Measurements from ENCODE around the gene SPACA9.

The SPACA9 gene

GRCh38 chr9:132905726-132906125 is 27.0 kb downstream of the SPACA9 start:
- Histone ChIP-seq H3K4me3 (no peak overlapping the region), H3K27ac (no peak overlapping the region), H3K9ac (ENCODE audit: insufficient read length) (no peak overlapping the region), H3K9me3 (ENCODE audit: low read depth, low read length) (no peaks in the 10 kb centered on the region), H3K36me3 (ENCODE audit: insufficient read depth, low read length) (peaks cover 37% of the 10 kb centered on the region)
- TF ChIP-seq FOXP2 (optimal IDR thresholded peaks at IDR 0.05; ENCODE audit: control extremely low read depth, extremely low read length, insufficient read depth), result no peak
- no peak for TF ChIP-seq POLR2AphosphoS5 (IDR thresholded peaks at IDR 0.05; ENCODE audit: borderline replicate concordance, low read depth, low read length)
- no peak for TF ChIP-seq EZH2 (IDR thresholded peaks at IDR 0.05)
- no peak for DNase-seq (ENCODE audit: low read depth, low spot score)

- Histone ChIP-seq H3K4me3 (no peak overlapping the region), H3K9me3 (ENCODE audit: low read depth, low read length) (no peaks in the 10 kb centered on the region), H3K27ac (no peak overlapping the region), H3K9ac (ENCODE audit: insufficient read length) (no peak overlapping the region), H3K36me3 (ENCODE audit: insufficient read depth, low read length) (peaks cover 44% of the 10 kb centered on the region)
- DNase-seq (ENCODE audit: low read depth, low spot score), result no peak
- TF ChIP-seq EZH2 (IDR thresholded peaks at IDR 0.05) (no peak), FOXP2 (optimal IDR thresholded peaks at IDR 0.05; ENCODE audit: control extremely low read depth, extremely low read length, insufficient read depth) (no peak), POLR2AphosphoS5 (IDR thresholded peaks at IDR 0.05; ENCODE audit: borderline replicate concordance, low read depth, low read length) (no peak)
Observed at GRCh38 chr9:132908635-132909034, 29.9 kb downstream of the SPACA9 start.

GRCh38 chr9:132909311-132909710 is 30.6 kb downstream of the SPACA9 start:
- Histone ChIP-seq H3K36me3 (ENCODE audit: insufficient read depth, low read length) (peaks cover 38% of the 10 kb centered on the region), H3K27ac (no peak overlapping the region), H3K9me3 (ENCODE audit: low read depth, low read length) (no peaks in the 10 kb centered on the region), H3K9ac (ENCODE audit: insufficient read length) (no peak overlapping the region), H3K4me3 (no peak overlapping the region)
- TF ChIP-seq POLR2AphosphoS5 (IDR thresholded peaks at IDR 0.05; ENCODE audit: borderline replicate concordance, low read depth, low read length) (no peak), FOXP2 (optimal IDR thresholded peaks at IDR 0.05; ENCODE audit: control extremely low read depth, extremely low read length, insufficient read depth) (no peak)
- no peak for DNase-seq (ENCODE audit: low read depth, low spot score)

DNA sequence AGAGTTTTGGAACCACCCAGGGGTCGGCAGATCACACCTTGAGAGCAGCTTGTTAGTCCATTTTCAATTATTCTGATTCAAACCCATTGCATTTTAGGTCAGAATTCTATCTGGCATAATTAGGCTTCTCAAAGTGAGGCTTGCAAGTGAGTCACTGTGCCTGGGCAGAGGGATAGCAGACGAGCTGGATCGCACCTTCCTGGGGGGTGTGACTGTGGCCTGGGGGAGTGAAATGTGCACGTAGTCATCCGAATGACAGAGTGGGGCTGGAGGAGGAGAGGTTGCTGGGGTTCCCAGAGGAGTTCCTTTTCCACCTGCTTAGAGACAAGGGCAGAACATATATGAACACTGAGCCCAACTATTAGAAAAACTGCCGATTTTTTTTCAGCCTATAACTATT is 31.7 kb downstream of the SPACA9 start:
- Histone ChIP-seq H3K4me3 (no peak overlapping the region), H3K9me3 (ENCODE audit: low read depth, low read length) (no peaks in the 10 kb centered on the region), H3K9ac (ENCODE audit: insufficient read length) (no peak overlapping the region), H3K36me3 (ENCODE audit: insufficient read depth, low read length) (peaks cover 33% of the 10 kb centered on the region), H3K27ac (no peak overlapping the region)
- DNase-seq (ENCODE audit: low read depth, low spot score), result no peak
- TF ChIP-seq EZH2 (IDR thresholded peaks at IDR 0.05), result no peak
- TF ChIP-seq POLR2AphosphoS5 (IDR thresholded peaks at IDR 0.05; ENCODE audit: borderline replicate concordance, low read depth, low read length), result no peak
- TF ChIP-seq FOXP2 (optimal IDR thresholded peaks at IDR 0.05; ENCODE audit: control extremely low read depth, extremely low read length, insufficient read depth), result no peak

- Histone ChIP-seq H3K27ac (no peak overlapping the region), H3K9ac (ENCODE audit: insufficient read length) (no peak overlapping the region), H3K4me3 (no peak overlapping the region), H3K9me3 (ENCODE audit: low read depth, low read length) (no peaks in the 10 kb centered on the region), H3K36me3 (ENCODE audit: insufficient read depth, low read length) (peaks cover 38% of the 10 kb centered on the region)
- TF ChIP-seq FOXP2 (optimal IDR thresholded peaks at IDR 0.05; ENCODE audit: control extremely low read depth, extremely low read length, insufficient read depth), result no peak
- no peak for TF ChIP-seq POLR2AphosphoS5 (IDR thresholded peaks at IDR 0.05; ENCODE audit: borderline replicate concordance, low read depth, low read length)
- TF ChIP-seq EZH2 (IDR thresholded peaks at IDR 0.05), result no peak
- DNase-seq (ENCODE audit: low read depth, low spot score), result no peak
Observed at GRCh38 chr9:132912131-132912530, 33.4 kb downstream of the SPACA9 start.

- no peak overlapping the region for H3K4me3 ChIP-seq
- DNase-seq (ENCODE audit: low read depth, low spot score), result no peak
- no peak overlapping the region for H3K9ac ChIP-seq (ENCODE audit: insufficient read length)
- peaks cover 45% of the 10 kb centered on the region for H3K36me3 ChIP-seq (ENCODE audit: insufficient read depth, low read length)
- no peak overlapping the region for H3K27ac ChIP-seq
- no peaks in the 10 kb centered on the region for H3K9me3 ChIP-seq (ENCODE audit: low read depth, low read length)
- TF ChIP-seq POLR2AphosphoS5 (IDR thresholded peaks at IDR 0.05; ENCODE audit: borderline replicate concordance, low read depth, low read length) (no peak), FOXP2 (optimal IDR thresholded peaks at IDR 0.05; ENCODE audit: control extremely low read depth, extremely low read length, insufficient read depth) (no peak), EZH2 (IDR thresholded peaks at IDR 0.05) (no peak)
Observed at GRCh38 chr9:132914924-132915323, 36.2 kb downstream of the SPACA9 start.

DNA sequence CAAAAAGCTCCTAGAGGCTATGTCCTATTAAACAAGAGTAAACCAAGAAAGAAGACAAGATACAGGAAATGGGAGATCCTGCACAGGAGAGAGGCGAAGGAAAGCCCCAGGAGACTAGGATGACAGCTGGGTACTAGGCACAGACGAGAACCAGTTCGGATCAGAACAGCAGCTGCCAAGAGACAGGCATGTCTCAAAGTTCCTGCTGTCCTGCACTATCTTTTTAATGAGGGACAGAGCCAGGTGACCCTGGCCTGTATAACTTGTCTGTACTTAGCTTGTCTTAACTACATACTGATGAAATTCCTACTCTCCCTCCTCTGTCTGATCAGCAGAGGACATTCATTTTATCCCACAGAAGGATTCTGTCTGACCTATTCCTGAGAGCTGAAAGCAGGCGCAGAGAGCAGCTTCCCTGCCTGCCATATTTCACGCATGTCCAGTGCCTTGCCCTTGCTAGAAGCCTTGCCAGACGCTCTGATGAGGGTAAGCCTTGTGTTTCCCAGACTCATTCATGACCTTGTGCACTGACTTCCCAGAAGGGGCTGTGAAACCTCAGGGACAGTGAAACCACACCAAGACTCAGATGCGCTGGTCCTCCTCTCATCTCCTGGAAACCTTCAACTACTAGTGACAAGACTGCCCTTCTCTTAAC is 41.0 kb downstream of the SPACA9 start:
- Histone ChIP-seq H3K27ac (no peak overlapping the region), H3K36me3 (ENCODE audit: insufficient read depth, low read length) (peaks cover 59% of the 10 kb centered on the region), H3K9me3 (ENCODE audit: low read depth, low read length) (no peaks in the 10 kb centered on the region), H3K9ac (ENCODE audit: insufficient read length) (no peak overlapping the region), H3K4me3 (no peak overlapping the region)
- no peak for DNase-seq (ENCODE audit: low read depth, low spot score)
- no peak for TF ChIP-seq EZH2 (IDR thresholded peaks at IDR 0.05)
- TF ChIP-seq FOXP2 (optimal IDR thresholded peaks at IDR 0.05; ENCODE audit: control extremely low read depth, extremely low read length, insufficient read depth), result no peak
- no peak for TF ChIP-seq POLR2AphosphoS5 (IDR thresholded peaks at IDR 0.05; ENCODE audit: borderline replicate concordance, low read depth, low read length)

DNA sequence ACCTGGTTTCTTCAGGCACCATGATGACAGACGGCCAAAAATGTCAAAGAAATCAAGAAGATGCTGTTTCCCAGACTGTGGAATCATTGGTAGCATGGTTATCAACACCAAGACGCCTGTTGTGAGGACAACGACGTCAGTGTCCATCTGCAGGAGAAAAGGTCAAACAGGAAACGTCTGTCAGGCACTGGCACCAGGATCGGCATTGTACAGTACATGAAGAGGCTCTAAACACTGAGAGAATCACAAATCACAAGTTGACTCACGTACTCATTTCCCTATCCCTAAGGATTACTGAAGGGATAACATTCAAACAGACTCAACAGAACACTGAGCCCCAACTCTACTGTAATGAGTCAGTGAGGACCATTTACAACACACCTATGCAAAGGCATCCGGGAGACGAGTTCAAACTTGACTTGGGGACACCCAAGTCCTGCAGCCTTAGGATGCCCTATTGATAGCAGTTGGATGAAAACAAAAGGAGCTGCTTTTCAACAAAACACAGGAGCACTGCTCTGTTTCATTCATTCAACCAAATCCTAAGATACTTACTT is 44.7 kb downstream of the SPACA9 start:
- TF ChIP-seq POLR2AphosphoS5 (IDR thresholded peaks at IDR 0.05; ENCODE audit: borderline replicate concordance, low read depth, low read length), result no peak
- no peak for TF ChIP-seq FOXP2 (optimal IDR thresholded peaks at IDR 0.05; ENCODE audit: control extremely low read depth, extremely low read length, insufficient read depth)
- no peak for TF ChIP-seq EZH2 (IDR thresholded peaks at IDR 0.05)
- Histone ChIP-seq H3K4me3 (no peak overlapping the region), H3K27ac (no peak overlapping the region), H3K36me3 (ENCODE audit: insufficient read depth, low read length) (peaks cover 79% of the 10 kb centered on the region), H3K9me3 (ENCODE audit: low read depth, low read length) (no peaks in the 10 kb centered on the region), H3K9ac (ENCODE audit: insufficient read length) (no peak overlapping the region)
- no peak for DNase-seq (ENCODE audit: low read depth, low spot score)
